Esophagus squamous epithelium (tissue), 5 donors: ENCODE data around the gene AUTS2. TPM values are rescaled to one million over a fixed set of nuclear protein-coding genes. Genes with fewer than 3 reads are reported as not detected.

ENCODE experiments used
- DNase-seq: peaks from one replicate; lab custom pipeline; 2025; lab: John Stamatoyannopoulos, UW
- H3K27ac ChIP-seq, 4 donors: fragments of 200-600 bp; sonication (generic); one replicate each; pipeline ENCODE4 v1.5.1; 2016 to 2019; ENCODE audit warnings: mild to moderate bottlenecking in 1 of 4
- H3K27me3 ChIP-seq, 4 donors: fragments of 200-600 bp; sonication (generic); 1 replicate in 3 of 4; 2 replicates in 1 of 4; pipeline versions ENCODE4 v1.5.1 to v1.6.0; 2017 to 2021; ENCODE audit warnings: antibody characterized with exemption in 1 of 4
- H3K36me3 ChIP-seq, 3 donors: fragments of 200-600 bp; sonication (generic); one replicate each; pipeline ENCODE4 v1.5.1; 2016 to 2019
- H3K4me1 ChIP-seq, 3 donors: fragments of 200-600 bp; sonication (generic); one replicate each; pipeline ENCODE4 v1.5.1; 2017 to 2019
- H3K4me3 ChIP-seq, 4 donors: fragments of 200-600 bp; sonication (generic); 1 replicate in 3 of 4; 2 replicates in 1 of 4; pipeline ENCODE4 v1.5.1; 2016 to 2019; ENCODE audit warnings: mild to moderate bottlenecking in 2 of 4, moderate library complexity in 1 of 4
- H3K9me3 ChIP-seq, 3 donors: fragments of 200-600 bp; sonication (generic); one replicate each; pipeline ENCODE4 v1.5.1; 2016 to 2019
- POLR2A ChIP-seq, 4 donors: fragments of 450-650 bp; IDR thresholded peaks; one replicate each; pipeline ENCODE4 v1.6.1; 2017; ENCODE audit warnings: antibody characterized with exemption in 4 of 4, mild to moderate bottlenecking in 4 of 4, moderate library complexity in 3 of 4
- WGBS, 2 donors: methylation state at CpG; one replicate each; pipeline ENCODE4 v1.1.5; 2018; 5-methylcytosine and 5-hydroxymethylcytosine counted together
- intact Hi-C: fragments of 100-400 bp; cut with DNase I; formaldehyde crosslinking; loops from one replicate; pipeline ENCODE4 v1.15.0; 2022
- total RNA-seq, 4 donors: library from RNA; depleted of rRNA; stranded (reverse); fragments of >200 nt; gene quantifications; one replicate each; pipeline ENCODE4 v1.1.0, GENCODE V29; 2016
- TF ChIP-seq, protein P1 (sequence below), 6 experiments: fragments of 450-650 bp in 4 of 6; fragments of 200-600 bp in 2 of 6; sonication (generic) in 2 of 6; IDR thresholded peaks; one replicate each; pipeline ENCODE4 v1.5.1; 2016 to 2019; ENCODE audit warnings: antibody characterized with exemption in 6 of 6, mild to moderate bottlenecking in 4 of 6, moderate library complexity in 4 of 6
- donor health status: DM: yes; HTN: yes; CAD: no.

The AUTS2 gene
- total RNA-seq, 4 donors from 2014 or later = 9.5 to 36.2 (median 23.0) TPM

DNA sequence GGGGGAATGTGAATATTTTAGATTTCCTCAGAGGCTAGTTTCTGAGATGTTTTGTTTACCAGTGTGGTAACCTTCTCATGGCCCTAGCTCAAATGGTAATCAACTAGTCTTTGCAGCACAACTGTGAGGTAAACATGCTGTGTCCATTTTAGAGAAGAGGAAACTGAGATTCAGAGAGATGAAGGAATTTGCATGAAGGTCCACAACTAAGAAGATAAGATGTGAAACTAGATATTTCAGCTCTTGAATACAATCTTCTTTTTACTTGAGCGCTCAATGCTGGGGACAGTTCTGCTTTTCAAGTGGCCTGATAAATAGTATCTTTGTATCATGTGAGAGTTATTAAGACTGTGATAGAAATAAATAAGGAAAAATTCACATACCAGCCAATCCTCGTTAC, 245.4 kb downstream of the AUTS2 start:
- WGBS, 2 donors = 69 to 87% methylated on average over 2 of the region's 2 CpGs
- no peaks in the 10 kb centered on the region for H3K36me3 ChIP-seq
- intact Hi-C loops = no loop called here
- no peak overlapping the region for H3K27ac ChIP-seq
- DNase-seq = no peak
- no peaks in the 10 kb centered on the region for H3K9me3 ChIP-seq
- H3K4me1 ChIP-seq = peaks cover 0 to 7% (median 0%) of the 10 kb centered on the region in 3 donors
- peaks cover 0 to 40% (median 0%) of the 10 kb centered on the region in 4 donors for H3K27me3 ChIP-seq
- TF ChIP-seq, protein P1, sequence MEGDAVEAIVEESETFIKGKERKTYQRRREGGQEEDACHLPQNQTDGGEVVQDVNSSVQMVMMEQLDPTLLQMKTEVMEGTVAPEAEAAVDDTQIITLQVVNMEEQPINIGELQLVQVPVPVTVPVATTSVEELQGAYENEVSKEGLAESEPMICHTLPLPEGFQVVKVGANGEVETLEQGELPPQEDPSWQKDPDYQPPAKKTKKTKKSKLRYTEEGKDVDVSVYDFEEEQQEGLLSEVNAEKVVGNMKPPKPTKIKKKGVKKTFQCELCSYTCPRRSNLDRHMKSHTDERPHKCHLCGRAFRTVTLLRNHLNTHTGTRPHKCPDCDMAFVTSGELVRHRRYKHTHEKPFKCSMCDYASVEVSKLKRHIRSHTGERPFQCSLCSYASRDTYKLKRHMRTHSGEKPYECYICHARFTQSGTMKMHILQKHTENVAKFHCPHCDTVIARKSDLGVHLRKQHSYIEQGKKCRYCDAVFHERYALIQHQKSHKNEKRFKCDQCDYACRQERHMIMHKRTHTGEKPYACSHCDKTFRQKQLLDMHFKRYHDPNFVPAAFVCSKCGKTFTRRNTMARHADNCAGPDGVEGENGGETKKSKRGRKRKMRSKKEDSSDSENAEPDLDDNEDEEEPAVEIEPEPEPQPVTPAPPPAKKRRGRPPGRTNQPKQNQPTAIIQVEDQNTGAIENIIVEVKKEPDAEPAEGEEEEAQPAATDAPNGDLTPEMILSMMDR (IDR thresholded peaks at IDR 0.05) = no peak
- no peak for TF ChIP-seq POLR2A (IDR thresholded peaks at IDR 0.05)
- no peak overlapping the region for H3K4me3 ChIP-seq

DNA sequence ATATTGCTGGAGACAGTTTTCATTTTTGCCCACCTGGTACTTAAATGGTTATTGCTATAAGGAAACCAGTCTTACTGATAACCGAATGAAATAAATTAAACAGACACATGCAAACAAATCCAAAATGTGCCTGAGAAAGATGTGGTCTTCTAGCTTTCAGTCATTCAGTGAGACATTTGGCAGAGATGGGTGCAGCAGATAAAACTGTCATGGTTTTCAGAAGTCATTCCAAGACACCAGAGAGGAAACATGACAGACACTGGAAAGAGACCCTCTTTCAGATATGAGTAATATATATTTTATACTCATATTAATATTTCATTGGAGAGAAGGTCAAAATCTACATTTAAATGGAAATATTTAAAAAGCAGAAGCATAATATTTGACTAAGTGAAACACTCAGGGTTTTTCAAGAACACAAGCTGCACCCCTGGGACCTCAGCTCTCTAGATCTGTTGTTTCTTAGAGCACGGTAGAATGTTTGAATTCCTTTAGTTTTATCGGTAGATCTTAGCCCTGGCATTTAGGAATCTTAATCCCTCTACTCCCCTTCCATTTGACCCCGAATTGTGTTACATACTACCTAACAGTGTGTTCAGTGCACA, 246.1 kb downstream of the AUTS2 start:
- Histone ChIP-seq H3K27me3 (peaks cover 0 to 33% (median 0%) of the 10 kb centered on the region in 4 donors), H3K4me1 (peaks cover 0 to 7% (median 0%) of the 10 kb centered on the region in 3 donors), H3K27ac (no peak overlapping the region), H3K9me3 (no peaks in the 10 kb centered on the region), H3K4me3 (no peak overlapping the region), H3K36me3 (no peaks in the 10 kb centered on the region)
- intact Hi-C loops = no loop called here
- 45 to 65% methylated on average over 4 of the region's 4 CpGs for WGBS, 2 donors
- no peak for DNase-seq
- TF ChIP-seq, protein P1 (IDR thresholded peaks at IDR 0.05) = no peak
- no peak for TF ChIP-seq POLR2A (IDR thresholded peaks at IDR 0.05)

DNA sequence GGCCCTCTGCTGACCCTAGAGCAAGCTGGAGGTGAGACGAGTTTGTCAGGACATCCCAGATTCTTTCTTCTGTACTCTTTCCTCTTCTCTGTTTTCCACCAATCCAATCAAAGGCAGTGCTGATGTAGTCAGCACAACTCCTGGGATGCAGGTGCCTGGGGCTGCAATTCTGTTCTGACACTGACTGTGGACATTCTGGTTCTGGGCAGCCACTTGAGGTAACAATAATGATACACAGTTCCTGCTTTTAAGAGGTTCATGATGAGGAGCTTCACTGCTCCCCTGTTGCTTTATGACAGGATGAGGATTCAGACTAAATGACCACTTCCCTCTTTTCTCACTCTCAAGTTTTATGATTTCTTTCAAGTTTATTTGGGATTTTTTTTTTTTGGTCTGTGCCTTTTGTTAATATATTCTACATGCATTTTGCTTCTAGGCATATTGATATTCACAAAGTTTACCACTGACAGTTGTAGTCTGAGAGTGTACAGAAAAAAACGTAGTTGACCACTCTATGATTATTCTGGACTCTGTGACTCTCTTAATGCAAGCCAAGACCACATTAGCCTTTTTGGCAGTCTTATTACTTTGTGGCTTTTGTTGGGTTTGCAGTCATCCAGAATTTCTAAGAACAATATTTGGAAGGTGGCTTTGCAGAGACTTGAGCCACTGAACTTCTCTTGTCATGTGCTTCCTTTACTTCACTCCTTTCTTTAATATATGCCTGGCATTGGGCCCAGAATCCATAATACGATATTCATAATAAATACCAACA, 247.6 kb downstream of the AUTS2 start:
- no peak for DNase-seq
- Histone ChIP-seq H3K9me3 (no peaks in the 10 kb centered on the region), H3K4me1 (peaks cover 0 to 7% (median 0%) of the 10 kb centered on the region in 3 donors), H3K27me3 (peaks cover 0 to 18% (median 0%) of the 10 kb centered on the region in 4 donors), H3K27ac (no peak overlapping the region), H3K4me3 (no peak overlapping the region), H3K36me3 (no peaks in the 10 kb centered on the region)
- 35 to 41% methylated on average over 3 of the region's 3 CpGs for WGBS, 2 donors
- no peak for TF ChIP-seq POLR2A (IDR thresholded peaks at IDR 0.05)
- TF ChIP-seq, protein P1 (IDR thresholded peaks at IDR 0.05) = no peak
- intact Hi-C loops = no loop called here

DNA sequence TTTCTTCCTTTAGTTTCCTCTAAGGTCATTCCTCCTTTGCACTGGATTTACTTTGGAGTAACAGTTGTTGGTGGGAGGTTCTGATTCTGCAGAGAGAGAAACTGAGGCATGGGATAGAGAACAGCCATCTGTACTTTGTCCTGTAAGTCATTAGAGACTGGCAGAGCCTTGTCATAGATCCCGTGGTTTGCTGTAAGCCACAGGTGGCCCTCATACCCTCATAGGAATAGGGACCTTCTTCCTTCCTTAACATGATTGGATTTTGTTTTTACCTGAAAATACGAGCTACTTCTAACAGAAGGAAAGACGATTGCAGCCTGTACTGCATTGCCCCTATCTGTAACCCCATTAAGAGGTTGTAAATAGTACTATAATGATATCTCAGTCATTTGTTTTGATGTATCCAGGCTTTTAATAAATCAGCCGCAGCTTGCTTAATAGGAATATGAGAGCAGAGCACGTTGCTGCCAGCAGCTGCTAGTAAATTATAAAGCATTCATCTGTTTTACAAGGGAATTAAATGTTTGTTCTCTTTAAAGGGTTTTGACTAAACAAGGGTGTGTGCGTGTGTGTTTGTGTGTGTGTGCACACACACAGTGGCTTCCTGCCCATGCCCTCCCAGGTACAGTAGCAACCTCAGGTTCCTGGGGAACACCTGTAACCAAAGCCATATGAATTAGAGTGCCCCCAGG, 249.8 kb downstream of the AUTS2 start:
- DNase-seq = no peak
- H3K27ac ChIP-seq = no peak overlapping the region
- intact Hi-C loops = no loop called here
- H3K36me3 ChIP-seq = no peaks in the 10 kb centered on the region
- H3K4me1 ChIP-seq = peaks cover 0 to 7% (median 0%) of the 10 kb centered on the region in 3 donors
- WGBS, 2 donors = 62 to 68% methylated on average over 6 of the region's 6 CpGs
- peaks cover 0 to 9% (median 0%) of the 10 kb centered on the region in 4 donors for H3K27me3 ChIP-seq
- no peaks in the 10 kb centered on the region for H3K9me3 ChIP-seq
- H3K4me3 ChIP-seq = no peak overlapping the region
- TF ChIP-seq, protein P1 (IDR thresholded peaks at IDR 0.05) = no peak
- no peak for TF ChIP-seq POLR2A (IDR thresholded peaks at IDR 0.05)
